ENCODE results near the gene ZCRB1.
"Not testable (repeated sequence)": the region's sequence is repeated elsewhere in the genome, so short reads cannot be mapped to it uniquely, and the experiment has no call there.

The ZCRB1 gene

DNA sequence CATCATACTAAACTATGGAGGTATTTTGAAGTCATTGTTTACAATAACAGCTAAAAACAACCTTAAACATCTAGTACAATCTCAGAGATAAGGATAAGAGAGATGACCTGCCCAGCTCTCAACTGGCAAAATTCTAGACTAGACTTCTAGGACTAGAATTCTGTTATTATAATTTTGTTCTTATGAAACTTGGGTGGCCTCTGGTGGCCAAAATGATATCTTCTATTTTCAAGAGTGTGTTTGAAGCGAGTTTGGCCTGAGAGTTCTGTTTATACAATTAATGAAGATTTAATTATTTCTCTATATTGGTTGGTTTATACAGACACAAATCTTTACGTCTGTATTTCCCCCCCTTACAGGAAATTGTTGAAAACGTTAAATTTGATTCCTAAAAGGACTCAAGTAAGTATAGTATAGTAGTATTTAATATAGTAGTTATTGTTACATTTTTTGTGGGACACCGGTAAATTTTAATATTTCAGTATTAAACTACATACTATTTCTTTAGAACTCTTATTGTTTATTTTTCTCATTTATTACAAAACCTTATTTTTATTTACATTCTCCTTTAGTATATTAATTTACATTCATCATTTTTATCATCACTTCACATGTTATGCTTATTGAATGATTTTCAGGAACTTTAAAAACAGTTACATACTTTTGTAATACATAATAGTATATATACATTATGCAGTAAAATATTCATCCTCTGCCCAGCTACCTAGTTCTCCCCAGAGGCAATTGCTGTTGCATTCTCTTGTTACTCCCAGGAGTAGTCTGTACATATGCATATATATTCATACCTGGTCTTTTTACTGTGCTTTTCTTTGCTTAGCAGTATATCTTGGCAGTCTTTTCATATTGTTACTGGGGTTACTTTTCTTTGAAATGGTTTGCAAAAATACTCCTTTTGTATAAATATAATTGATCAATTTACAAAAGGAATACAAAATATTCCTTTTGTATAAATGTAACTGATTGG is 6.7 kb upstream of the ZCRB1 start:
- no peaks in the 10 kb centered on the region for H3K9me3 ChIP-seq (ENCODE audit: low read length)
- no peak overlapping the region for H3K4me3 ChIP-seq (ENCODE audit: low read depth, low read length, poor library complexity, severe bottlenecking)
- H4K20me1 ChIP-seq (ENCODE audit: insufficient read depth, low read length) = peaks cover 10% of the 10 kb centered on the region; the same call in 1 of the 2 replicates
- H3K36me3 ChIP-seq (ENCODE audit: insufficient read depth, low read length) = peaks cover 16% of the 10 kb centered on the region
- no peak overlapping the region for H3K4me2 ChIP-seq (ENCODE audit: low read length)
- peaks cover 40% of the 10 kb centered on the region for H3K4me1 ChIP-seq (ENCODE audit: insufficient read depth, low read length, severe bottlenecking)
- H3K9me2 ChIP-seq (ENCODE audit: low read depth, low read length) = no peaks in the 10 kb centered on the region
- H3K27me3 ChIP-seq (ENCODE audit: insufficient read depth, low read length) = no peaks in the 10 kb centered on the region
- H3K79me2 ChIP-seq (ENCODE audit: insufficient read depth, low read length) = peaks cover 81% of the 10 kb centered on the region
- no peak overlapping the region for H3K27ac ChIP-seq (ENCODE audit: low read depth, low read length, poor library complexity, severe bottlenecking)
- H2AFZ ChIP-seq (ENCODE audit: low read length) = no peak overlapping the region
- no peaks in the 10 kb centered on the region for H3F3A ChIP-seq (ENCODE audit: insufficient read depth, low read length)
- no peak overlapping the region for H3K9ac ChIP-seq (ENCODE audit: low read length)
- no peak for TF ChIP-seq EZH2 (IDR thresholded peaks at IDR 0.05; ENCODE audit: borderline replicate concordance, low read length)
- TF ChIP-seq, protein P1, sequence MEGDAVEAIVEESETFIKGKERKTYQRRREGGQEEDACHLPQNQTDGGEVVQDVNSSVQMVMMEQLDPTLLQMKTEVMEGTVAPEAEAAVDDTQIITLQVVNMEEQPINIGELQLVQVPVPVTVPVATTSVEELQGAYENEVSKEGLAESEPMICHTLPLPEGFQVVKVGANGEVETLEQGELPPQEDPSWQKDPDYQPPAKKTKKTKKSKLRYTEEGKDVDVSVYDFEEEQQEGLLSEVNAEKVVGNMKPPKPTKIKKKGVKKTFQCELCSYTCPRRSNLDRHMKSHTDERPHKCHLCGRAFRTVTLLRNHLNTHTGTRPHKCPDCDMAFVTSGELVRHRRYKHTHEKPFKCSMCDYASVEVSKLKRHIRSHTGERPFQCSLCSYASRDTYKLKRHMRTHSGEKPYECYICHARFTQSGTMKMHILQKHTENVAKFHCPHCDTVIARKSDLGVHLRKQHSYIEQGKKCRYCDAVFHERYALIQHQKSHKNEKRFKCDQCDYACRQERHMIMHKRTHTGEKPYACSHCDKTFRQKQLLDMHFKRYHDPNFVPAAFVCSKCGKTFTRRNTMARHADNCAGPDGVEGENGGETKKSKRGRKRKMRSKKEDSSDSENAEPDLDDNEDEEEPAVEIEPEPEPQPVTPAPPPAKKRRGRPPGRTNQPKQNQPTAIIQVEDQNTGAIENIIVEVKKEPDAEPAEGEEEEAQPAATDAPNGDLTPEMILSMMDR (IDR thresholded peaks at IDR 0.05; ENCODE audit: low read length) = peak; percentile 59; the same call in 1 of the 2 replicates

DNA sequence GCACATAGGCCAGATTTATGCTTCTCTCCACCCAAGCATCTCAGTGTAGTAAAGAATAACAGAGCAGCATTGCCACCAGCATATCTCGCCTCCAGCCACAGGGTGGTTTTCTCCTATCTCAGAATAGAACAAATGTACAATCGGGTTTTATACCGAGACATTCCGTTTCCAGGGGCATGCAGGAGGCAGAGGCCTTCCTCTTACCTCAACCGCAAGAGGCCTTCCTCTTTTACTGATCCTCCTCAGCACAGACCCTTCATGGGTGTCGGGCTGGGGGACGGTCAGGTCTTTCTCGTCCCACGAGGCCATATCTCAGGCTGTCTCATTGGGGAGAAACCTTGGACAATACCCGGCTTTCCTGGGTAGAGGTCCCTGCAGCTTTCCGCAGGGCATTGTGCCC is 4.2 kb upstream of the ZCRB1 start:
- H3K36me3 ChIP-seq (ENCODE audit: insufficient read depth, low read length); H3K9me3 ChIP-seq (ENCODE audit: low read length); H4K20me1 ChIP-seq (ENCODE audit: insufficient read depth, low read length); H3F3A ChIP-seq (ENCODE audit: insufficient read depth, low read length); H3K9ac ChIP-seq (ENCODE audit: low read length); H3K4me3 ChIP-seq (ENCODE audit: low read depth, low read length, poor library complexity, severe bottlenecking); H3K9me2 ChIP-seq (ENCODE audit: low read depth, low read length); H3K27me3 ChIP-seq (ENCODE audit: insufficient read depth, low read length); H2AFZ ChIP-seq (ENCODE audit: low read length): not testable (repeated sequence)
- Histone ChIP-seq H3K4me2 (ENCODE audit: low read length) (peak overlapping the region; percentile 48; the same call in 1 of the 2 replicates), H3K4me1 (ENCODE audit: insufficient read depth, low read length, severe bottlenecking) (peaks cover 53% of the 10 kb centered on the region), H3K27ac (ENCODE audit: low read depth, low read length, poor library complexity, severe bottlenecking) (peak overlapping the region; percentile 57), H3K79me2 (ENCODE audit: insufficient read depth, low read length) (peaks cover 80% of the 10 kb centered on the region)

DNA sequence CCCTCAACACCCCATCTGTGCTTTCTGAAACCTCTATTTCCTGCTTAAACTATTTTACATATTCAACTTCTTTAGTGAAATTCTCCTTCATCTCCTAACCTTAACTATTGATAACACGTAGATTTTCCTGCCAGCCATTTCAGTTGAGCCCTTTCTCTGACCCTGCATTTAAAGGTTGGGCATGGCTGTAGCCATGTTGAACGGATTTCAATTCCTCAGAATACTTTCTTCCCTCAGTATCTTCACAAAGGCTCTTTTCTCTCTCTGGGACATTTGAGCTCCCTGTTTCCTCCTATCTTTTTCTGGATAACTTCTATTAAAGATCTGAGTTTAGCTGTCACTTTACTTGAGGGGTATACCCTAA is 1.3 kb upstream of the ZCRB1 start:
- H3K9me2 ChIP-seq (ENCODE audit: low read depth, low read length) = no peaks in the 10 kb centered on the region
- TF ChIP-seq, protein P1 (IDR thresholded peaks at IDR 0.05; ENCODE audit: low read length) = no peak
- no peak for TF ChIP-seq EZH2 (IDR thresholded peaks at IDR 0.05; ENCODE audit: borderline replicate concordance, low read length)
- H3F3A ChIP-seq (ENCODE audit: insufficient read depth, low read length) = no peaks in the 10 kb centered on the region
- peak overlapping the region; percentile 95 for H3K4me3 ChIP-seq (ENCODE audit: low read depth, low read length, poor library complexity, severe bottlenecking)
- H3K4me1 ChIP-seq (ENCODE audit: insufficient read depth, low read length, severe bottlenecking) = peaks cover 57% of the 10 kb centered on the region
- H3K27ac ChIP-seq (ENCODE audit: low read depth, low read length, poor library complexity, severe bottlenecking) = peak overlapping the region; percentile 75
- peak overlapping the region; percentile 80 for H3K9ac ChIP-seq (ENCODE audit: low read length)
- H3K9me3 ChIP-seq (ENCODE audit: low read length) = no peaks in the 10 kb centered on the region
- H3K4me2 ChIP-seq (ENCODE audit: low read length) = peak overlapping the region; percentile 91
- H3K79me2 ChIP-seq (ENCODE audit: insufficient read depth, low read length) = peaks cover 56% of the 10 kb centered on the region
- no peak overlapping the region for H2AFZ ChIP-seq (ENCODE audit: low read length)
- no peaks in the 10 kb centered on the region for H4K20me1 ChIP-seq (ENCODE audit: insufficient read depth, low read length)
- H3K27me3 ChIP-seq (ENCODE audit: insufficient read depth, low read length) = no peaks in the 10 kb centered on the region
- H3K36me3 ChIP-seq (ENCODE audit: insufficient read depth, low read length) = peaks cover 10% of the 10 kb centered on the region; the same call in 1 of the 2 replicates
